Natural killer cell (primary cell): ENCODE data around the gene HIF1A. TPM values are rescaled to one million over a fixed set of nuclear protein-coding genes. Genes with fewer than 3 reads are reported as not detected.
A peak's percentile ranks its signal among the peaks of the same experiment; 100 is the strongest.
"Not testable (repeated sequence)": the region's sequence is repeated elsewhere in the genome, so short reads cannot be mapped to it uniquely, and the experiment has no call there.

Experiments used
- ATAC-seq, 3 donors: fragments of 150-1000 bp in 2 of 3; fragments of 200-7000 bp in 1 of 3; cut with Tn5 transposase; 1 replicate in 1 of 3; 2 replicates in 2 of 3; pipeline ENCODE4 v1.10.0; 2021; ENCODE audit warnings: mild to moderate bottlenecking in 2 of 3, moderate library complexity in 2 of 3
- DNase-seq, 2 donors: peaks; one replicate each; pipeline versions ENCODE4 v3.0.0 to v3.0.0-alpha.2; 2013 to 2021; ENCODE audit warnings: mixed read lengths in 1 of 2
- H3K27ac ChIP-seq: one replicate; pipeline ENCODE4 v1.5.1; 2013; ENCODE audit warnings: mild to moderate bottlenecking, low read length
- H3K27me3 ChIP-seq: one replicate; pipeline ENCODE4 v1.6.1; 2013; ENCODE audit warnings: low read length; ENCODE audit not compliant: control insufficient read depth, insufficient read depth
- H3K36me3 ChIP-seq: one replicate; pipeline ENCODE4 v1.6.1; 2013; ENCODE audit warnings: low read length; ENCODE audit not compliant: control insufficient read depth, insufficient read depth
- H3K4me1 ChIP-seq: one replicate; pipeline ENCODE4 v1.6.1; 2013; ENCODE audit warnings: low read length; ENCODE audit not compliant: control insufficient read depth, insufficient read depth
- H3K4me3 ChIP-seq: one replicate; pipeline ENCODE4 v1.5.1; 2013; ENCODE audit warnings: low read length
- H3K9me3 ChIP-seq: one replicate; pipeline ENCODE4 v1.6.1; 2013; ENCODE audit warnings: low read length; ENCODE audit not compliant: control insufficient read depth, insufficient read depth
- H3K27ac Mint-ChIP-seq, 2 donors: one replicate each; pipeline ENCODE4 v1.8.0; 2022; ENCODE audit warnings: mild to moderate bottlenecking in 2 of 2, mixed read lengths in 2 of 2, moderate library complexity in 1 of 2
- H3K27me3 Mint-ChIP-seq, 2 donors: one replicate each; pipeline ENCODE4 v1.8.0; 2022; ENCODE audit warnings: low read depth in 2 of 2, mixed read lengths in 2 of 2
- H3K36me3 Mint-ChIP-seq: one replicate; pipeline ENCODE4 v1.8.0; 2022; ENCODE audit warnings: mixed read lengths
- H3K4me1 Mint-ChIP-seq, 2 donors: one replicate each; pipeline ENCODE4 v1.8.0; 2022; ENCODE audit warnings: mixed read lengths in 2 of 2
- H3K4me3 Mint-ChIP-seq: one replicate; pipeline ENCODE4 v1.8.0; 2022; ENCODE audit warnings: mild to moderate bottlenecking, moderate library complexity, mixed read lengths
- H3K9me3 Mint-ChIP-seq, 2 donors: one replicate each; pipeline ENCODE4 v1.8.0; 2022; ENCODE audit warnings: mixed read lengths in 2 of 2
- CTCF ChIP-seq: fragments of 200-600 bp; IDR thresholded peaks from one replicate; pipeline ENCODE4 v1.8.0; 2022; ENCODE audit warnings: antibody characterized with exemption
- WGBS: methylation state at CpG from one replicate; pipeline ENCODE4 v1.1.7; 2013; ENCODE audit warnings: missing lambda C conversion rate; ENCODE audit not compliant: insufficient coverage; 5-methylcytosine and 5-hydroxymethylcytosine counted together
- intact Hi-C: fragments of 100-400 bp; cut with micrococcal nuclease; formaldehyde crosslinking; loops from one replicate; pipeline ENCODE4 v1.14.2; 2022
- total RNA-seq, 4 donors: library from RNA; stranded (reverse); fragments of 120-200 nt in 1 of 4; gene quantifications; one replicate each; pipeline versions ENCODE4 v1.2.3 to v1.2.4, GENCODE V29; 2013 to 2022

Gene HIF1A
- total RNA-seq, 3 donors from 2014 or later (not counting 1 experiment from before 2014, with no cell fraction given) = 174 to 184 (median 177) TPM

- Mint-ChIP-seq H3K27me3 (no peaks in the 10 kb centered on the region), H3K9me3 (peaks cover 0 to 2% of the 10 kb centered on the region in 2 donors), H3K4me1 (peaks cover 35 to 53% of the 10 kb centered on the region in 2 donors), H3K36me3 (no peaks in the 10 kb centered on the region), H3K4me3 (no peak overlapping the region), H3K27ac (no peak overlapping the region)
- ATAC-seq = no peak
- H3K9me3 ChIP-seq = no peaks in the 10 kb centered on the region
- no peak overlapping the region for H3K4me3 ChIP-seq
- DNase-seq = no peak
- no peaks in the 10 kb centered on the region for H3K27me3 ChIP-seq
- no peak for TF ChIP-seq CTCF
- H3K36me3 ChIP-seq = no peaks in the 10 kb centered on the region
- no peak overlapping the region for H3K27ac ChIP-seq
- intact Hi-C loops = no loop called here
- WGBS = no CpG with 5 or more reads among the region's 1 CpG
- peaks cover 12% of the 10 kb centered on the region for H3K4me1 ChIP-seq
Measured at GRCh38 chr14:61705017-61705416, 9.7 kb downstream of the HIF1A start.

GRCh38 chr14:61706096-61706690 is 10.9 kb downstream of the HIF1A start:
- no peaks in the 10 kb centered on the region for H3K9me3 ChIP-seq
- no peak overlapping the region for H3K4me3 ChIP-seq
- H3K27me3 ChIP-seq = no peaks in the 10 kb centered on the region
- H3K4me3 Mint-ChIP-seq = no peak overlapping the region
- H3K4me1 Mint-ChIP-seq = peaks cover 34 to 49% of the 10 kb centered on the region in 2 donors
- H3K27me3 Mint-ChIP-seq = no peaks in the 10 kb centered on the region
- ATAC-seq (no peak), DNase-seq (no peak)
- intact Hi-C loops = no loop called here
- H3K36me3 ChIP-seq = no peaks in the 10 kb centered on the region
- no peak for TF ChIP-seq CTCF
- no peaks in the 10 kb centered on the region for H3K36me3 Mint-ChIP-seq
- no peak overlapping the region for H3K27ac ChIP-seq
- H3K27ac Mint-ChIP-seq = peak overlapping the region in 1 of 2 donors; percentile 22
- 71% methylated on average over 3 of the region's 3 CpGs for WGBS
- no peaks in the 10 kb centered on the region for H3K9me3 Mint-ChIP-seq
- H3K4me1 ChIP-seq = peaks cover 18% of the 10 kb centered on the region

GRCh38 chr14:61707774-61708173 is 12.5 kb downstream of the HIF1A start:
- peaks cover 49 to 63% of the 10 kb centered on the region in 2 donors for H3K4me1 Mint-ChIP-seq
- H3K36me3 Mint-ChIP-seq, H3K27me3 Mint-ChIP-seq, ATAC-seq, H3K27ac Mint-ChIP-seq, H3K9me3 ChIP-seq, H3K9me3 Mint-ChIP-seq, H3K27me3 ChIP-seq, H3K36me3 ChIP-seq, DNase-seq, H3K4me3 ChIP-seq, H3K4me3 Mint-ChIP-seq, H3K27ac ChIP-seq, intact Hi-C loops: not testable (repeated sequence)
- peaks cover 13% of the 10 kb centered on the region for H3K4me1 ChIP-seq
- WGBS = 76% methylated on average over 2 of the region's 4 CpGs

GRCh38 chr14:61708693-61709092 is 13.4 kb downstream of the HIF1A start:
- H3K9me3 Mint-ChIP-seq, H3K27ac Mint-ChIP-seq, H3K4me3 Mint-ChIP-seq, DNase-seq, H3K27ac ChIP-seq, intact Hi-C loops, H3K36me3 ChIP-seq, H3K4me3 ChIP-seq, H3K9me3 ChIP-seq, ATAC-seq, H3K36me3 Mint-ChIP-seq, H3K27me3 Mint-ChIP-seq, H3K27me3 ChIP-seq: not testable (repeated sequence)
- WGBS = 75% methylated on average over 3 of the region's 4 CpGs
- H3K4me1 Mint-ChIP-seq = peaks cover 55 to 64% of the 10 kb centered on the region in 2 donors
- peaks cover 13% of the 10 kb centered on the region for H3K4me1 ChIP-seq
